Panc1 (cell line): ENCODE measurements around the gene DNAAF9. TPM values are rescaled to one million over a fixed set of nuclear protein-coding genes. Genes with fewer than 3 reads are reported as not detected.

Source experiments
- ATAC-seq: fragments of 200-7000 bp; cut with Tn5 transposase; 2 replicates; pipeline ENCODE4 v1.9.1; 2020; ENCODE audit warnings: mild to moderate bottlenecking, moderate library complexity
- BruUV-seq: library from RNA; stranded (reverse); fragments of 400-500 nt; replicated peaks from 2 replicates; lab custom pipeline; 2021; lab: Mats Ljungman, UMichigan
- CTCF ChIA-PET: fragments of 300-600 bp; sonication (Branson Sonifier 250); formaldehyde crosslinking; loops from one replicate; lab custom pipeline; 2022; ENCODE audit warnings: antibody characterized with exemption; lab: Charles Lee
- POLR2A ChIA-PET: fragments of 300-600 bp; sonication (Branson Sonifier 250); formaldehyde crosslinking; loops from one replicate; lab custom pipeline; 2022; ENCODE audit warnings: antibody characterized with exemption; lab: Charles Lee
- DNase-seq: peaks from one replicate; pipeline ENCODE4 v3.0.0-alpha.2; 2010; ENCODE audit warnings: low read depth, low spot score
- H3K27ac ChIP-seq: 2 replicates; pipeline ENCODE4 v1.5.1; 2011; ENCODE audit warnings: mild to moderate bottlenecking, low read length, inconsistent platforms
- H3K27me3 ChIP-seq: fragments of 200-500 bp; sonication (Bioruptor generic); 2 replicates; pipeline ENCODE4 v1.6.0; 2014; ENCODE audit warnings: low read length, inconsistent platforms; ENCODE audit not compliant: control insufficient read depth, insufficient read depth
- H3K36me3 ChIP-seq: fragments of 200-500 bp; sonication (Bioruptor generic); 2 replicates; pipeline ENCODE4 v1.5.1; 2014; ENCODE audit warnings: inconsistent platforms, mild to moderate bottlenecking, low read length, moderate library complexity; ENCODE audit not compliant: control insufficient read depth, insufficient read depth
- H3K4me1 ChIP-seq: 2 replicates; pipeline ENCODE4 v1.5.1; 2011; ENCODE audit warnings: inconsistent platforms, mild to moderate bottlenecking, low read length, moderate library complexity; ENCODE audit not compliant: control insufficient read depth, insufficient read depth
- H3K4me3 ChIP-seq, 2 experiments: 2 replicates each; pipeline ENCODE4 v1.5.1; 2011 to 2012; ENCODE audit warnings: low read depth in 2 of 2, low read length in 2 of 2, mild to moderate bottlenecking in 2 of 2, inconsistent platforms in 1 of 2, moderate library complexity in 1 of 2
- H3K9me3 ChIP-seq: fragments of 200-500 bp; sonication (Bioruptor generic); 2 replicates; pipeline ENCODE4 v1.5.1; 2014; ENCODE audit warnings: low read depth, mild to moderate bottlenecking, inconsistent platforms, low read length, moderate library complexity; ENCODE audit not compliant: control insufficient read depth, insufficient read depth
- POLR2AphosphoS5 ChIP-seq: IDR thresholded peaks from 2 replicates; pipeline ENCODE4 v1.6.1; 2012; ENCODE audit warnings: mild to moderate bottlenecking, low read depth, low read length, moderate library complexity
- REST ChIP-seq, 2 experiments: IDR thresholded peaks; 2 replicates each; pipeline ENCODE4 v1.6.1; 2011 to 2012; ENCODE audit warnings: low read depth in 2 of 2, control low read depth in 1 of 2, low read length in 1 of 2, mild to moderate bottlenecking in 1 of 2, moderate library complexity in 1 of 2; ENCODE audit not compliant: insufficient read depth in 1 of 2
- SIN3A ChIP-seq: IDR thresholded peaks from 2 replicates; pipeline ENCODE4 v1.6.1; 2012; ENCODE audit warnings: low read depth, mild to moderate bottlenecking, low read length, moderate library complexity, borderline replicate concordance; ENCODE audit not compliant: insufficient read depth
- TCF7L2 ChIP-seq: IDR thresholded peaks from 2 replicates; pipeline ENCODE4 v1.6.1; 2011; ENCODE audit warnings: mild to moderate bottlenecking, low read depth, low read length, inconsistent platforms
- in situ Hi-C: cut with HindIII; loops from 2 replicates; pipeline ENCODE4 v1.10.0; 2016; ENCODE audit warnings: low sequenced_read_pairs, low pct_unique_long_range_greater_than_20kb
- intact Hi-C: fragments of 100-400 bp; cut with micrococcal nuclease; formaldehyde crosslinking; loops from one replicate; pipeline ENCODE4 v1.10.0; 2022; ENCODE audit not compliant: unreplicated experiment
- total RNA-seq: library from RNA; stranded (reverse); gene quantifications from one replicate; pipeline ENCODE4 v1.2.1, GENCODE V29; 2021; ENCODE audit not compliant: unreplicated experiment
- TF ChIP-seq, protein P1 (sequence below): fragments of 450-650 bp; IDR thresholded peaks from 2 replicates; pipeline ENCODE4 v1.5.1; 2017; ENCODE audit warnings: mild to moderate bottlenecking

DNAAF9 gene
- total RNA-seq, 1 experiment from 2014 or later = 7.4 TPM

GRCh38 chr20:3447321-3447720 lies 39.9 kb upstream of the DNAAF9 start:
- no peaks in the 10 kb centered on the region for H3K9me3 ChIP-seq
- no peaks in the 10 kb centered on the region for H3K4me1 ChIP-seq
- no peak overlapping the region for H3K4me3 ChIP-seq
- no peak overlapping the region for H3K27ac ChIP-seq
- ChIA-PET POLR2A (no interaction called here), CTCF (no interaction called here)
- H3K36me3 ChIP-seq = no peaks in the 10 kb centered on the region
- TF ChIP-seq REST (IDR thresholded peaks at IDR 0.05; ENCODE audit: insufficient read depth in 1 of 2, low read depth in 2 of 2, low read length in 1 of 2) (no peak), POLR2AphosphoS5 (no peak), TCF7L2 (no peak), SIN3A (no peak)
- TF ChIP-seq, protein P1, sequence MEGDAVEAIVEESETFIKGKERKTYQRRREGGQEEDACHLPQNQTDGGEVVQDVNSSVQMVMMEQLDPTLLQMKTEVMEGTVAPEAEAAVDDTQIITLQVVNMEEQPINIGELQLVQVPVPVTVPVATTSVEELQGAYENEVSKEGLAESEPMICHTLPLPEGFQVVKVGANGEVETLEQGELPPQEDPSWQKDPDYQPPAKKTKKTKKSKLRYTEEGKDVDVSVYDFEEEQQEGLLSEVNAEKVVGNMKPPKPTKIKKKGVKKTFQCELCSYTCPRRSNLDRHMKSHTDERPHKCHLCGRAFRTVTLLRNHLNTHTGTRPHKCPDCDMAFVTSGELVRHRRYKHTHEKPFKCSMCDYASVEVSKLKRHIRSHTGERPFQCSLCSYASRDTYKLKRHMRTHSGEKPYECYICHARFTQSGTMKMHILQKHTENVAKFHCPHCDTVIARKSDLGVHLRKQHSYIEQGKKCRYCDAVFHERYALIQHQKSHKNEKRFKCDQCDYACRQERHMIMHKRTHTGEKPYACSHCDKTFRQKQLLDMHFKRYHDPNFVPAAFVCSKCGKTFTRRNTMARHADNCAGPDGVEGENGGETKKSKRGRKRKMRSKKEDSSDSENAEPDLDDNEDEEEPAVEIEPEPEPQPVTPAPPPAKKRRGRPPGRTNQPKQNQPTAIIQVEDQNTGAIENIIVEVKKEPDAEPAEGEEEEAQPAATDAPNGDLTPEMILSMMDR = no peak
- H3K27me3 ChIP-seq = peaks cover 3% of the 10 kb centered on the region; the same call in 1 of the 2 replicates
- DNase-seq (no peak), ATAC-seq (no peak)
- intact Hi-C loops (no loop called here), in situ Hi-C loops (no loop called here)
- BruUV-seq = no TSS peak

- TF ChIP-seq SIN3A (no peak), POLR2AphosphoS5 (no peak), TCF7L2 (no peak), REST (IDR thresholded peaks at IDR 0.05; ENCODE audit: insufficient read depth in 1 of 2, low read depth in 2 of 2, low read length in 1 of 2) (no peak)
- TF ChIP-seq, protein P1 = no peak
- BruUV-seq = no TSS peak
- ATAC-seq = no peak
- Histone ChIP-seq H3K4me3 (no peak overlapping the region), H3K4me1 (no peaks in the 10 kb centered on the region), H3K9me3 (no peaks in the 10 kb centered on the region), H3K36me3 (no peaks in the 10 kb centered on the region), H3K27ac (no peak overlapping the region), H3K27me3 (peaks cover 3% of the 10 kb centered on the region; the same call in 1 of the 2 replicates)
- CTCF ChIA-PET = no interaction called here
- in situ Hi-C loops (no loop called here), intact Hi-C loops (no loop called here)
- POLR2A ChIA-PET = no interaction called here
- DNase-seq = no peak
Measured at GRCh38 chr20:3446779-3447178, 39.3 kb upstream of the DNAAF9 start.
